ENCODE results near the gene AKR1C2.
"Not testable (repeated sequence)": the region's sequence is repeated elsewhere in the genome, so short reads cannot be mapped to it uniquely, and the experiment has no call there.

The AKR1C2 gene

GRCh38 chr10:4984971-4985594, 18.6 kb downstream of the AKR1C2 start:
- no peak for DNase-seq

DNA sequence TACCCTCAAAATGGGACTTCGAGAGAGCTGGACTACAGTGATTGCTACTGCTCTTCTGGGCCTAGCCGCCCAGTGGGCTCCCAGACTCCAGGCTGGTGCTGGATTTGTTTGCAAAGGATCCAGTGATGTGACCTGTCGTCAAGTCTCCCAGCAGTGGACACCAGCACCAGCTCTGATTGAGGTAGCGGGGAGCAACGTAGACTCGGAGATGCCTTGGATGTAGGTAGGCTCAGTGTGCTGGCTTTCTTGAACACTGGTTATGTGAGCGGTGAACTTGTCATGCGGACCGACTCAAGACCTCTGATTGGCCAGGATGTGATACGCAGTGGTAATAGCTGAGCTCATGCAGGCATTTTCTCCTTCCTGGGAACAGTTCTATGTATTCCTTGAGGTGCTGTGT, 19.4 kb downstream of the AKR1C2 start:
- no peak for DNase-seq

- DNase-seq, result no peak
Observed at GRCh38 chr10:4983615-4984216, 19.9 kb downstream of the AKR1C2 start.

- DNase-seq, result no peak
Observed at GRCh38 chr10:4982764-4983226, 20.9 kb downstream of the AKR1C2 start.

DNA sequence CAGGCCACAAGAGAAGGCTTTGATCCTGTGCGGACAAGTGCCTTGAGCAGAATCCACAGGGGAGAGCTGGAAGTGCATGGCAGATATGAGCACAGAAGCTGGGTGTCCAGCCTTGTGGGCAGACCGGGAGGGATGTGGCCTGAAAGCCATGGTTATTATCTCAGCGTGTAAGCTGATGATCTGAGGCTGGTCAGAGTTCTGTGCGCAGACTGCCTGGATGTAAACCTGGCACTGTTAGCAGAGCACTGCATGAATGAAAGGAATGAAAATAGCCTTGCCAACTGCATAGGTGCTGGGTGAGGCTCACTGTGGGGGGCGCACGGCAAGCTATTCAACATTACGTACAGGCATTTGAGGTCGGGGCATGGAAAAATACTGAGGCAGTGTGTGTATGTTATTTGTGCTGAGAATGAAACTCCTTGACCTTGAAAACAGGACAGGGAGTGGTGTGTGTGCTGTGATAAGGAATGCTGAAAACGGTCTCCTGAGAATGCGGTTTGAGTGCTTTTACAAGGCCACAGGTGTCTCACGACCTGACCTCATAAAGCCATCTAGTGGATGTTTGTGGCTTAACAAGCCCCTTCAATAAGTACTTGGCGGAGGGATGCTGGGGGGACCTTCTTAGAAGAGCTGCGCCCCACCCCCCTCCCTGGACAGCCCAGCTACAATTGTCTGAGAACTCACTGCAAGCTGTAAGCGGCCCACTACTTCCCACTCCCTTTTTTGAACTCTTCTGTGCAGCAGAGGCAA, 21.8 kb downstream of the AKR1C2 start:
- no peak for DNase-seq

DNA sequence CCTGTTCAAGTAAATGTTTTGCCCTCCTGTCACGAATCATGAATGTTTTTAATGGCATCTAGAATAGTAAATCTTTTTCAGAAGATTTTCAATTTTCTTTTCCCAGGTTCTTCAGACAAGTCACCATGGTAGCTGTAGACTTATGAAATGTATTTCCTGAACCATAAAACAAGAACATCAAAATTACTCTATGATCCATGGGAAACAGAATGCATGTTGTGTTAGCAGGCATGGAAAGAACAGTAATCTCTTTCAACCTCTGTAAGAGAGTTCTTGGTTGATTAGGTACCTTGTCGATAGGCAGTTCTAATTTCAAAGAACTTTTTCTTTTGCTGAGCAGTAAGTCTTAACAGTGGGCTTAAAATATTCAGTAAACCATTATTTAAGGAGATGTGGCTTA, 22.9 kb downstream of the AKR1C2 start:
- DNase-seq, result no peak

DNA sequence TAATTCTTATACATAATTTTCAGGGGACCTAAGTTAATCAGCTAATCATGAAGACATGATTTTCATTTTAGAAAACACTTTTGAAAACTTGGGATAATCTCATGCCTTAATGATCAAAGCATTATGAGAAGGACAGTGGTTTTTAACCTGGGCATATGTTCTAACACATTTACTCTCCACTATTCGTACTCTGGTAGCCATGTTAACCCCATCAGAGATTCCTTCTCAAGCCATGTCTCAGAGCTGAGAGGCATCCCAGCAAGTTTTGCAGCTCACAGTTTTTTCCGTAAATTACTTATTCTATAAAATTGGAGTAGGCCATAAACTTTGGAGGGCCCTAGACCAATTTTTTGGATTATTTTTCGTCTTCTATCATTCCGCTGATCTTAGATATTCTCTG, 24.8 kb downstream of the AKR1C2 start:
- DNase-seq, result no peak

GRCh38 chr10:4977025-4977424, 26.6 kb downstream of the AKR1C2 start:
- no peak for DNase-seq

DNA sequence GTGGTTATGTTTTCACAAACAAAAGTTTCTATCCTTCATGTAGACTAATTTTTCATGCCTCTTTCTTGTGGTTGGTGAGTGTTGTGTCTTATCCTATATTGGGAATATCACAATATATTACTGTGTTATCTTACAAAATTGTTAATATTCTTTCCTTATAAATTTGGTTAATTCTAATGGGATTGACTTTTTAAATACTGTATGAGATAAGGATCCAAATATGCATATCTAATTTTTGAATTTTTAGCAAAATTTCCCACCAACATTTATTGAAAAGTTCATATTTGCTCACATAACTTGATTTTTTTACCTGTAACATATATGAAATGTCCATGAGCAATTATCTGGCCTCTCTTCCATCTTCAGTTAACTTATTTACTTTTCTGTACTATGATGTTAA, 29.3 kb downstream of the AKR1C2 start:
- DNase-seq, result not testable (repeated sequence)

- not testable (repeated sequence) for DNase-seq
Observed at GRCh38 chr10:4973294-4973693, 30.4 kb downstream of the AKR1C2 start.

DNA sequence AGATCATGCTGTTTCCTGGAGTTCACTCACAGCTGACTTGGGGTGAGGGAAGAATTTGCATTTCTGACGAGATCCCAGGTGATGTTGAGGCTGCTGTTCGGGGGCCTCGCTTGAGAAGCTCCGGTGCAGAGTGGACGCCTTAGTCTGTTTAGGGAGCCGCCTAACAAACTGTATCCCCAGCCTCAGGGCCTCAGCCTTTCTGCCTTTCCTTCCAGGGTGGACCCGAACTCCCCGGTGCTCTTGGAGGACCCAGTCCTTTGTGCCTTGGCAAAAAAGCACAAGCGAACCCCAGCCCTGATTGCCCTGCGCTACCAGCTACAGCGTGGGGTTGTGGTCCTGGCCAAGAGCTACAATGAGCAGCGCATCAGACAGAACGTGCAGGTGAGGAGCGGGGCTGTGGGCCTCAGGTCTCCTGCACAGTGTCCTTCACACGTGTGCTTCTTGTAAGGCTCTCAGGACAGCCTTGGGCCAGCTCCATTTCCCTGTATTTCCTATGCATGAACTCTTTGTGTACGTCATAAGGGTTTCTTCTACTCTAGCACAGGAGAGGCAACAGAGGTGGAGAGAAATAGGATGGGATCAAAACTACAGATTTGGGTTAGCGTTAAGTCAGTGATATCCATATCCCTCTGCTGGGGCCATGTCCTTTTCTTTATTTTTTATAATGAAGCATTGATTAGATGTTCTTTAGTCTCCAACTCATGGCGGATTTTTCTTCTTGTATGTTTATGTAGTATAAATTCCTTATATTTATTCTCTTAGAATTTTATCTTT, 31.1 kb downstream of the AKR1C2 start:
- DNase-seq, result not testable (repeated sequence)

DNA sequence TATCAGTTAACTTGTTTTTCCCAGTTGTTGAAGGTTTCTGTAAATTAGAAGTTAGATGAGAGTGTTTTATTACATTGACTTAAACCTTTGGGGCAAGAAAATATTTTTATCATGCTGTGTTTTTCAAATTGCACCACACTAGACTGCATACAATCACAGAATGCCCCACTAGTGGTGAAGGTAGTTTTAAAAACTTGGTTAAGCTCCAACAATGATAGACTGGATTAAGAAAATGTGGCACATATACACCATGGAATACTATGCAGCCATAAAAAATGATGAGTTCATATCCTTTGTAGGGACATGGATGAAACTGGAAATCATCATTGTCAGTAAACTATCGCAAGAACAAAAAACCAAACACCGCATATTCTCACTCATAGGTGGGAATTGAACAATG, 33.3 kb downstream of the AKR1C2 start:
- not testable (repeated sequence) for DNase-seq

DNA sequence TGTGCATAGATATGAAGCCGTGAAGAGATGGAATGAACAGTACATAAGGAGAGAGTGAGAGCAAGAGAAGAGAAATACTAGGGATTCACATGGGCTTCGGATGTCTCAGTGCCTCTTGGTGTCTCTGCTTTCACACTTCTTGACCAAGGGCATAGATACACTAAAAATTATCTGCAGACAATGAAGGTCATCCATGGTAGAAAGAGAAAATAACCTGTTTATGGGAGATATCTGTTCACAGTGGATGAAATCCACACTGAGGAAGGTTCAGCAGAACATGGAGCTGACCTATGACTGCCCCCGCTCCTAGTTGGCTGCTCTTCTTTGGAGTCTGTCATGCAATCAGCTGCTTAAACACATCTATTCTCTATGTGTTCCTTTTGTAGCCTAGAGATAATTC, 34.4 kb downstream of the AKR1C2 start:
- DNase-seq, result not testable (repeated sequence)

DNA sequence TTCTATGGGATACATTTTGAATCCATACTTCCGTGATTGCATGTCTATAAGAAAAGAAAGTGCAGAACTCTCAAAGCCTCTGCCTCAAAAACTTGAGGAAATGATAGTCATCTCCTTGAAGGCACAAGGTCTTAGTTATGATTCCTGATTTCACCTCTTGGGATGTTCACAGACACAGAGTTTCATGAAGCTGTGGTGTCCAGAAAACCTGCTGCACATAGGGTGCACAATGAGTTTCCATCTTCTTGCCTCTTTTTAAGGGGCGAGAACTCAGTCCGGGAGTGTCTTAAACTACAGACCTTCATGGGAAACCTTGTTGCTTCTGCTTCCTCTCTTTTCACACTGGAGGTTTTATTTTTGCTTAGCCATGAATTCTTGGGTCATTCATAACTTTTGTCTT, 36.5 kb downstream of the AKR1C2 start:
- DNase-seq, result not testable (repeated sequence)

DNA sequence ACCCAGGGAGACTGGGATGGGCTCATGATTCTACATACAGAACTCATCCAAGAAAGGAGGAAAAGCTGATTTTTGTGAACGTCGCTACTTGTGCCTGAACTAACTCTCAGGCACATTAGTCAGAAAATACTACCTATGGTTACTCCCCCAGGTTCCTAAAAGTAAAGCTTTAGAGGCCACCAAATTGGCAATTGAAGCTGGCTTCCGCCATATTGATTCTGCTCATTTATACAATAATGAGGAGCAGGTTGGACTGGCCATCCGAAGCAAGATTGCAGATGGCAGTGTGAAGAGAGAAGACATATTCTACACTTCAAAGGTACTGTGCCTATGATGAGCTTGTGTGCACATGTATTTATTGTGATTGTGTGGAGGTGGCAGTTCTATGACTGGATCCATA, 37.9 kb downstream of the AKR1C2 start:
- not testable (repeated sequence) for DNase-seq

- not testable (repeated sequence) for DNase-seq
Observed at GRCh38 chr10:4963815-4964154, 39.9 kb downstream of the AKR1C2 start.

- not testable (repeated sequence) for DNase-seq
Observed at GRCh38 chr10:4962876-4963814, 40.5 kb downstream of the AKR1C2 start, which contains the start of gene AKR1C1. Gene AKR1C1, plus strand, starts transcription at chr10:4963415. Its CDS starts 30 bp downstream, at chr10:4963445.

GRCh38 chr10:4962308-4962707, 41.3 kb downstream of the AKR1C2 start:
- DNase-seq, result not testable (repeated sequence)

GRCh38 chr10:4961558-4961957, 42.1 kb downstream of the AKR1C2 start:
- not testable (repeated sequence) for DNase-seq

DNA sequence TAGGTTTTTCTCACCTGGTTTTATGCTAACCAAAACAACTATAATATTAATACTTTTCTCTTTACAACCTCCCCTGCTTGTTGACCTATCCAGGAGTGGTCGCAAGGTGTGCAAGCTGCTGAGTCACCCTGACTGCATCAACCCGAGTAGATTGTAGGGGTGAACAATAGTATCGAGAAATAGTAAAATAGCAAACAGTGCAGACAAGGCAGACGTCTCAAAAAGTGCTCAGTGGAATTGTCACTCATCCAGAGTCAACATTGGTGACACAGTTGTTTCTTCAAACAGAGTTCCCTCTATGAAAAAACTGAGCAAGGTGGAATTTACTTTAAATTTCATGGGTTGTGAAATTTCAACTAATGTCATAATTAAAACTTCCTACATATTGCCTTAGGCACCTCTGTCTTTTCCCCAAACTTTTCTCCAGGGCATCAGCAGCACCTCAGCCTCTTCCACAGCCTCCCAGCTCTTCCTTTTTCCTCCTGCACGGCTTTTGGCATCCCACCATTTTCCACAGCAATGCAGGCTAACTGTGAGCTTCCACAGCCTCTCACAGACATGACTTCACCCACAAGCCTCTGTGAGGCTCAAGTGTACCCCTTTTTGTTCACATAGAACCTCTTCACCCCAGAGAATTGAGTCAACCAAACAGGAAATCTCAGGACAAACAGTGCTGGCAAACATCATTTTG, 46.6 kb downstream of the AKR1C2 start:
- not testable (repeated sequence) for DNase-seq

DNA sequence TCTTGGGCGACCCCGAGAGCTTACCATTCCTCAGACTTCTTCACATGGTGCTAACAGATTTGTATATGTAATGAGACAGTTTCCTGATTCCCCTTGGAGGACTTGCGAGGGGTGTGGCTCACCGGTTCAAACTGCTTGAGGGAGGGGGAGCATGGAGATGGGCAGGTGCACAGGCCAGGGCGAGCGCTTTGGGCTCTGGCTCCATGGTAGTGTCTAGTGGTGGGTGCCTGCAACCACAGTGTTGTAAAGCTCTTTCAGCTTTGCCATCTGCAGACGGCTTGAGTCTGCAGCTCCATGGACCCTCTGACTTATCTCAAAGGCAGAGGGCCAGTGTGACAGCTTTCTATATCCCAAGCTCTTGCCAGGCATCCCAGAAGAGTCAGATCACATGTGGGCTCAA, 47.6 kb downstream of the AKR1C2 start:
- DNase-seq, result not testable (repeated sequence)
